T-helper 2 cell (primary cell): ENCODE data around the gene SMIM36.
"Not testable (repeated sequence)": the region's sequence is repeated elsewhere in the genome, so short reads cannot be mapped to it uniquely, and the experiment has no call there.

Experiments
- DNase-seq, 5 experiments: peaks; one replicate each; pipeline versions ENCODE4 v3.0.0 to v3.0.0-alpha.2; 2012 to 2022

Gene SMIM36

DNA sequence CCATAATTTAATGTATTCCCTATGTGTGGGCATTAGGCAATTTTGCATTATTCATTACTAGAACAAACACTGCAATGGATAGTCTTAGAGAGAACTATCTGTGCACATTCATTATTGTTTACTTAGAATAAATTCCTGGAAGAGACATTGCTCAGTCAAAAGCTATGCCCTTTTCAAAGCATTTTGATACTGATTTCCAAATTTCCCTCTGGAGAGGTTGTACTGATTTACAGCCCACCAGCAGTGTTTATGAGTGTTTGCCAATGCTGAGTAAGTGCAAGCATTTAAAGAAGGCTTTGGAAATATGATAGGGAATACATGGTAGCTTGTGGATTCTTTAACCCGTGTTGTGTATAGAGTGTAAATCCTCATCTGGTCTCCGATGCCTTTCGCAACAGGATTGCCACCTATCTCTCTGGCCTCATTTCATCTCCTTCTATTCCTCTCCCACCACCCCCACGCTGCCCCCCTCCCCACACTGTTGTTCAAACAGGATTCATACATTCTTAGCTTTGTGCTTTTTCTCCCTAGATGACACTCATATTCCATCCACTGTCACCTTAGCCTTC, 56.3 kb downstream of the SMIM36 start:
- DNase-seq, result no peak

DNA sequence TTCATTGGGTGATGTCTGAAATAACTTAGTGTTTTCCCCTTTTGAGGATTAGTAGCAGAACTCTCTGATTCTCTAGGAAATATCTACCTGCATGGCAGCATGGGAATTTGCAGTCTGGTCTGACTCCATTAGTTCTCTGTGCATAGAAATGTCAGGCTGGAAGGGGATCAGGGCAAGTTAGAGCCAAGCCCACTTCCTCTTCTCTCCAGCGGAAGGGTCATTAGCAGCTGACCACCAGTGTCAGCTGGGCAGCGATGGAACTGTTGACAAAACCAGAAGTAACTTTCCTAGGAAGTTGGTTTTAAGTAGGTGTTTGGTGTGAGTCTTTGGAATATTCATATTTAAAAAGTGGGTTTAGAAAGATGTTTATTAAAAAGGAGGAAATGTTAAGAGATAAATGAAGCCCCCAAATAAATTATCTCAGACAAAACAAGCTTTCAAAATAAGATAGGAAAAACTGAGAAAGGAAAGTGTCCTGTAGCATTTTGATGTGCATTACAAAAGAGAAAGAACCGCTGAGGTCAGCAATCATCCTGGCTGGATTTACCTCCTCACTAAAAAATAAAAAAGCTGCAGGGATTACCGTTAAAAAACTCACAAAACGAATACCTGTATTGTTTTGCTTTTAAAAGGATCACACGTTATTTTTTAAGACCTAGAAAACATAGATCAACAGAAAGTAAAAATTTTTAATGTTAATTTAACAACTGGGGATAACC, 57.3 kb downstream of the SMIM36 start:
- DNase-seq, result no peak

DNA sequence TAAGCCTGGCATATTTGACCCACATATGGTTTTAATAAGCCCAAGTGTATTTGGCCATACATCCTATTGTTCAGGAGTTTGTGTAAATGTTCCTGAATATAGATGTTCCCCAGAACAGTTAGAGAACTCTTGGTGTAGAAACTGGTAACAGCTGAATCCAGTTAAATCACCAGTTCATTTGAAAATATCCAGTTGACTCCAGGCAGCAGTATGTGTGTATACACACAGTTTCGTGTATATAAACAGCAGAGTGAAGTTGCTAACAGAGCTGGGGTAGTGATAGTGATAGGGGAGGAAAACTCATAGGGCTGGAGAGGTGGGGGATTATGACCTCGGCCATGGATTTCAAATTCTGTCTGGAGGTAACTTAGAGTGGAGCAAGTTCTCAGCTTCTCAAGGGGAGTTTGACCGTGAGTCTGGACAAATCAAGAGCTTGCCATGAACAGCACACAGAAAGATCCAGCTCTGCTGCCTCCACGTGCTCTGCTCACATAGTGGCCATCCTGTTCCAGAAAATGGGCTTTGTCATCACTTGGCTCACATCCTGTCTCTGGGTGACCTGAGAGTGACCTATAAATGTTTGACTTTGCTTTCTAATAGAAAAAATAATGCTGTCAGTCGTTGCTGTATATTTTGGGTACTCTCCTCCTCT, 59.0 kb downstream of the SMIM36 start:
- no peak for DNase-seq

DNA sequence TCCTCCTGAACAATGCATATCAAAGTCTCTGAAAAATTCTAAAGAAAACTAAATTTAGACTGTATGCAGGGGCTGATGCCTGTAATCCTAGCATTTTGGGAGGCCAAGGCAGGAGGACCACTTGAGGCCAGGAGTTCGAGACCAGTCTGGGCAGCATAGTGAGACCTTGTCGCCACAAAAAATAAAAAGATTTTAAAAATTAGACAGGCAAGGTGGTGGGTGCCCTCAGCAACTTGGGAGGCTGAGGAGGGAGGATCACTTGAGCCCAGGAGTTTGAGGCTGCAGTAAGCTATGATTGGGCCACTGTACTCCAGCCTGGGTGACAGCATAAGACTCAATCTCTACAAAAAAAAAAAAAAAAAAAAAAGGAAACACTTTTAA, 59.5 kb downstream of the SMIM36 start:
- no peak for DNase-seq

DNA sequence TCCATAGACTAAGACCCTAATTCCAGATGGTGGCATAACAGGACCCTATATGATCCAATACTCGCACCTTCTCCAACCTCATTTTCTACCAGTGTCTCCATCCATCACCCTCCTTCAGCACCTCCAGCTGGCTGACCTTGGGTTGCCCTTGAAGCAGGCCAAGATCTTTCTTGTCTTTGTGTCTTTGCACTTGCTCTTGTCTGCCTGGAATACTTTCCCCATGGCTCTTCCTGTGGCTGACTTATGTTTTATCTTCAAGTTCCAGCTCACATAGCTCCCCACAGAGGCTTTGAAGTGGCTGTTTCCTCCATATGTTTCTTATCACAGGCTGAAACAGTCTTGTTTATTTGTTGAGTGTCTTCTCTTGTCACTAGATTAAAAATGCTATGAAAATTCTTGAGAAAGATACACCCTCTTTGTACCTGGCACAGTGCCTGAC, 60.0 kb downstream of the SMIM36 start:
- no peak for DNase-seq

DNA sequence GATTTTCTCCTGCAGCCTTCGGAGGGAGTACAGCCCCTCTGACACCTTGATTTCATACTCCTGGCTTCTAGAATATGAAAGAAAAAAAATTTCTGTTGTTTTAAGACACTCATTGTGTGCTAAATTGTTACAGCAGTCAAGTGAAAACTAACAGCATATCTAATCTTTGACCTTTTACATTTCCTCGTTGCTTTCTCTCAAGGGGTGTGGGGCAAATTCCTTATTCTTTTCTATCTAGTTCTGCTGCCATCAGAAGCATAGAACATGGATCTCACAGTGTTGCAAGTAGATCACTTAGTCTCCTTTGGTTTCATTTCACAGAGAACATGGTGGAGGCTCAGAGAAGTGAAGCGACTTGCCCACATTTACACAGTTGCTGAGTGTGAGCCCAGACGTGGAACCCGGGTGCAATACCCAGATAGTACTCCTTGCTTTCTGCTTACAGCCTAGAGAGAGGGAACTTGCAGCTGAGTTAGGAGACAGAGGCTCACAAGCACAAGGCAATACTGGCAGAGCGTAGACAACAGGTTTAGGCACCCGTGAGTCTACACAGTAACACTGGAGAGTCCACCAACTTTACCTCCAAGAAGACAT, 60.9 kb downstream of the SMIM36 start:
- DNase-seq, result no peak

DNA sequence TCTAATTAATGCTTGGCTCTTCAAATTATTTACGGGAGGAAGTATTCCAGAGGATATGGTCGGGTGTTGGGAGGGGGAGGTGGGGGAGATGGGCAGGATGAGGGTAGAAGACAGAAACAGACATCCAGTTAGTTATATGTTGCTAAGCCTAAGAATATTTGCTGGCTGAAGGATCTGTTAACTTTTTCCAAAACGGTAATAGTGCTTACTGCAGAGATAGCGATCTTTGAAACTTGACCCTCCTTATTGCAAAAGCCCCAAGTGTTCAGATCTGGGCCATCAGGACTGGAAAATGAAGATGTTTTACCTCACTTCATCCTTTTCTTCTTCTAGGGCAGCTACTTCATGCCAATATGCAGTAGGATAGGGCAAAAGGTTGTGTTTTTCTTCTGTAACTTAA, 62.6 kb downstream of the SMIM36 start:
- no peak for DNase-seq

DNA sequence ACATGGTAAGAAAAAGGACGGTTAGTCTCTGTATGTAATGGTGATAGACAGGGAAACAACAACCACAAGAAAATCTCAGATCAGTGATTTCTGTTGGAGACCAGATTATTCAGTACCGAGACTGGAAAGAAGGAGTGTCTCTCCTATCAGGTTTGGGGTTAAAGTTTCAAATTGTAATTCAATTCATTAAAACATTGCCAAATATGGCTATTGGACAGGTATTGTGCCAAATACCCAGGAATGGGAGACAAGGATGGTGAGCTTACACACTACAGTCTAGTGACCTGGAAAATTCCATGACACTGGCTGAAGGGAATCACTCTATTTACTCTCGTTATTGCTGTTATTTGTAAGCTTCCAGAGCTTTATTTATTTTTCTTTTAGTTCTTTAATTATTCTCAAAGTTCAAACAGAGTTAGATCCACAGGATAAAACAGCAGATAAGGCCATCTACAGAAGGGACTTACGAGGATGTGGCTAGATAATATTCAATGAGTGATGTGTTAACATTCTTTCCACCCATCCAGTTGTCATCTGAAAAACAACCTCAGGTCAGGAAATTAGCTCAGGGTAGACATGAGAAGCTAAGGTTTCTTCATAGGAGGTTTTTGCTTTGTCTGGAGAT, 64.6 kb downstream of the SMIM36 start:
- no peak for DNase-seq

DNA sequence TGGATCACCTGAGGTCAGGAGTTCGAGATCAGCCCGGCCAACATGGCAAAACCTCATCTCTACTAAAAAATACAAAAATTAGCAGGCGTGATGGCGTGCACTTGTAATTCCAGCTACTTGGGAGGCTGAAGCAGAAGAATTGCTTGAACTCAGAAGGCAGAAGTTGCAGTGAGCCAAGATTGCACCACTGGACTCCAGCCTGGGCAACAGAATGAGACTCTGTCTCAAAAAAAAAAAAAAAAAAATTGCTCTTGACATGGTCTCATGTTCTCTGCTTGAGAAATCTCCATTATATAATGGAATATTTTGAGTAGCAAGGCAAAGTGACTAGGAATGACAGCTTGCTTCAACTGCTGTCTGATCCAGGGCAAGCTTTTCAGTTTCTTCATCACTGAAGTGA, 65.2 kb downstream of the SMIM36 start:
- not testable (repeated sequence) for DNase-seq

DNA sequence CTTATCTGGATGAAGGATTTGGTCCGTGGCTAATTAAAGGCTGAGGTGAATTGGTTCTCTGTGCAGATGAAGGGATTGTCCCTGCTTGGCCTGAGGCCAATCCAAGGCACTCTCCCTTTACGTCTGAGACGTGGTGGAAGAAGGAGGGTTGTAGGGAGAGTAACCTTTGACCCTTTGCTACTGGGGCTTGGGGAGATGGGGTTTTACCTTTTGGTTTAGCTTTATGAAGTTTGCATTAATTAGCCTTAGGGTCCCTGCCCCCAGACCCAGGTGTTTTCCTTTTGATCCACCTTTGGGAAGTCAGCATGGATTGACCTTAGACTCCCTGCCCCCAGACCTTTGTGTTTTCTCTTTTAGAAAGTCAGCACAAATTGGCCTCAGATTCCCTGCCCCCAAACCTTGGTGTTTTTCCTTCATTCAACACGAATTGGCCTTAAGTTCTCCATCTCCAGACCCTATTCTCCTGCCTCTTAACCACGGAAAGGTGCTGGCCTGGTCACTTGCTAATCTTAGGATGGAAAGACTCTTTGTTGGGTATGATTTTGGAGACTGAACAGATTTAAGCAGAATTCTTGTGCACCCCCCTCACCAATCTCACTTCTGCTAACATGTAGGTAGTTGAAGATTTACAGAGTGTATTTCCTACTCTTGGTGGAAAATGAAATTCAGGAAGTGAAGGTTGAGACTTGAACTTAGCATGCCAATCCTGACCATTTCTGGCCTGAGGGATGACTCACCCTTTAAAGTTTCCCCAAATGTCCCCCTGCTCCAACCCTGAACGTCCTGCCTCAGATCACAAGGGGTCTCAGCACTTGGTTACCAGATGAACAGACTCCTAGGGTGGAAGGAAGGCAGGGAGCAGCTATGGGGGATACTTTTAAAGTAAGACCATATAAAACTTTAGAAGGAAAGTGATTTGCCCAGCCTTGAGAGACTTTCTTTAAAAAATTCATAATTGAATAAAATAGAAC, 66.5 kb downstream of the SMIM36 start:
- no peak for DNase-seq

DNA sequence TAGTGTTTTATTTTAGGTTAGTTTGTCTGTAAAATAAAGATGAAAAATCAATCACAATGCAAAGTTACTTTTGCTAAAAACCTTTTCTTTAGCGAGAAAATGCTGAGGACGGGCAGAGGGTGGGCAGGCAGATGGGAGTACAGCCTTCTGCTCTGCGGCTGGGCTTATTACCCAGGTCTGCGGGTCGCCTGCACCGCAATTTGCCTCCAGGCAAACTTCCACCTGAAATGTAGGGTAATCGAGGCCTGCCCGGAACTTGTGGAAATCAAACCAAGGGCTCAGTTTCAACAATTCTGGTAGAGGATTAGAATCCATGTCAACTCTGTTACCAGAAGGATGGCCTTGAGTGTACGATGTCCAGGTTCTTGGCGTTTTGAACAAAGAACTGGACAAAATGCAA, 67.3 kb downstream of the SMIM36 start:
- DNase-seq, result no peak

DNA sequence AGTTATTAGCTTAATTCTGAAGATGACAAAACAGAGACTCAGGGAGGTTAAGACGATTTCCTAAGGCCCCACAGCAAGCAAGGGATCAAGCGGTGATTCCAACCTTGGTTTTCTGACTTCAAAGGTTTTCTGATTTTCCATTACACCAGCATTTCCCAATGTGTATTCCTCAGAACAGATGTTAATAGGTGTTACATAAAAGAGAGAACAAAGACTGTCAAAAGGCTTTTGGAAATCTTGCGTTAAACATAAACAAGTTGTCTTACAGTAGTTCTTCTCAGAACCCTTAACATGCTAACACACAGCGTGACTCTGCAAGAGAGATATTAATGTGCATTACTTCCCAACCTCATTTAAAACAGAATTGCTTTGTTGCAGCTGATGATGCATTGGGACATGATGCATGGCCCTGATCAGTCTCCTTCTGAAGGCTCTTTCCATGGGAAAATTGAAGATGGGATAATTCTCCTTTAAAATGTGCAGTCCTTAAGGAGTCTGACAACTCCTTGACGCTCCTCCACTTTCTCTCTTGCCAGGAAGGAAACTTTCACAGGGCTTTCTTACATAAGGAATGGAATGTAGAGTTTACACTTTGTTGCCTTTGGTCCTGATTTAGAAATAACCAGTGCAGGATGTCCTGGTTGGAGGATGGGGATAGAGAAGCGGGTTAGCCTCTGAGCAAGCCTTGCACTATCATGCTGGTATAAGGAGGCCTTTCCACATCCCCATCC, 68.1 kb downstream of the SMIM36 start:
- no peak for DNase-seq

DNA sequence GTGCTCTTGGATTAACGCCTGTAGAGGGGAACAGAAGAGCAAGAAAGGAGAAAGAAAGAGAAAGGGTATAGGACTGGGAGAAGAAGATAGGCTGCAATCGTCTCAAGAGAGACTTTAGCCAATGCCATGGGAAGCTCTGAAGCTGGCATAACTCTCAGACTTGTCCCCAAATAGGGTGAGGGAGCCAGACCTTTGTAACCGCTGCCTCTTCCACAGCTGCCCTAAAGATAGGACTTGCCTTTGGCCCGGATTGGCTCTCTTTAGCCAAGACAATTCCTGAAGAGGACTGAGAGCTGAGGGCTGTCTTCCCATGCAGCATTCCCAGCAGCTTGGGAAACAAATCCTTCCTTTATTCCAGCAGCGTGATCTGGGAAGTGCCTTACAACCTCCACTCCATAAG, 68.8 kb downstream of the SMIM36 start:
- no peak for DNase-seq

DNA sequence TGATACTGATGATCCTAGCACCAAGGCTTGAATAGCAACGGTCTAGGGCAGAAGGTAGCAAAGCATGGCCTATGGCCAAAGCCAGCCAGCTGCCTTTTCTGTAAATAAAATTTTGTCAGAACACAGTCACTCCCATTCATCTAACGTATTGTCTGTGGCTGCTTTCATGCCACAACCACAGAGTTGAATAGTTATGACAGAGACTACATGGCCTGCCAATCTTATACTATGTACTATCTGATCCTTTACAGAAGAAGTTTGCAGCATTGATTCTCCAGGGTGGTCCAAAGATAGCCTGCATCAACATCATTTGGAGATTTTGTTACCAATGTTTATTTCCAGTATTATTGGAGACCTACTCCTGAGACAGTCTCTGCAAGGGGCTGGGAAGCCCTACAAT, 69.7 kb downstream of the SMIM36 start:
- peak in 1 of 5 experiments; percentile 37 for DNase-seq

DNA sequence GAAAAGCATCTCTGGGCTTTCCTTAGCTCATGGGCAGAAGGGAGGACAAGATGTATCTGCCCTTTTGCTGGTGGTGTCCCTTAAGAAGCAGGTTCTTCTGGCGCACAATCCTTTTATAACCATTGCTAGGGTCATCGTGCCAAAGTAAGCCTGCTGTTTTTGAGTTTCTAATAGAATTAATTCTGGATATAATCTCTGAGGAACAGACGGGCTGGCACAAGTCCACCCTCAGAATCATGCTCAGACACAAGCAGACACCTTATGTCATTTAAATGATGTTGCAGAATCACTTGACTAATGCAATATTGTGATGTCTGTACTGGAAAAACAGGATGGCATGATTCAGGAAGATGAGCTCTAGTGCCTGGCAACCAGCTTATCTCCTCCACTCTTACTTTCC, 70.9 kb downstream of the SMIM36 start:
- no peak for DNase-seq

DNA sequence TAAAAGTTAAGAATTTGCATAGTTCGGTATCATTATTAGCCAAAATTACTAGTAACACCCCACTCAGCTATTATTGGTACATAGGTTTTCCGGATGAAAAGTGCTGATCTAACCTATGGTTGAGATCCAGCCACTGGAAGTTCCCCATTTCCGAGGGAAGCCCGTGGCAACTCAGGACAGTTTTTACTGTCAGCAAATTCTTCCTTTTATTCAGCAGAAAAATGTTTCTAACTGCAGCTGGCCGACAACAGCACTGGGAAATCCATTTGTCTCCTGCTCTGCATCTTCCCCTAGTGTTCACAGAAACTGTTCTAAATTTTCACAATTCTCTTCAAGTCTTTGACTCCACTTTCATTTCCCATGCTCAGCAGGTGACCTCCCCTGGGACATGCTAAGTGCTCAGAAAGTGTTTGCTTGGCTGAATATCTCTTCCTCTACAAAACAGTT, 74.1 kb downstream of the SMIM36 start:
- DNase-seq, result no peak

DNA sequence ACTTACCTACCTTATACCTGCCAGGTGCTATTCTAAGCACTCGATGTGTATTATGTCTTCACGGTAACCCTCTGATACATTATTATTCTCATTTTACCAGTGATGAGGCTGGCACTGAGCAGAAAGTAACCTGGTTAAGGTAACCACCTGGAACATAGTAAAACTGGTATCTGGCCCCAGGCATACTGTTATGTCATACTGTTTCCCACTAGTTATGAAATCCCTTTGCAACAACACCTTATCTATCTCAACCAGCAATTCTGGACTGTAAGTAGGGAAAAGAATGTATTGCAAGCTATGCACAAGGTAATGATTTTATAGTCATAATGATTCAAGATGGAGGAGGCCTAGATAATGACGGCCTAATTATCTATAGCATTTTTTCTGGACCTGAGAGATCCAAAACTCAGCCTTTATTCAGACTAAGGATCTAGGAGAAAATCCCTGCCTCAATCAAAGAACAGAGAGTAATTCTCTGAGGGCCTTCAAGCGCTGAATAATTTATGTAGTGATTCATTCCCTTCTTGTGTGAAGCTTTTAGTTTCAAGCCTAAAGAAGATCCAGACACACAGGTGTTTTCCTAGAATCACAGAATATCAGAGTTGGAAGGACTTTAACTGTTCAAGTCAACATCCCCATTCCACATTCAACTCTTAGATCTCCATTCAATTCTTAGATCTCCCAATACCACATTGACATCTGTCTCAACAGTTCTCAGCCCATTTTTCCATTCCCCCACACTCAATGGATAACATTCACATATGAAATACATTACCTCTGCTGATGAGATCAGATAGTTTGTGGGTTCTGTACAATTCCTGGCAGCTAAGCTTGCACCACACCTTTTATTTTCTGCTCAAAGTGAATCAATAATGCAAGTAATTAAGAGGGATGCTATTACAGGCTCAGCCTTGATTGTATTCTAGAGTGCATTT, 74.8 kb downstream of the SMIM36 start:
- DNase-seq, result no peak

DNA sequence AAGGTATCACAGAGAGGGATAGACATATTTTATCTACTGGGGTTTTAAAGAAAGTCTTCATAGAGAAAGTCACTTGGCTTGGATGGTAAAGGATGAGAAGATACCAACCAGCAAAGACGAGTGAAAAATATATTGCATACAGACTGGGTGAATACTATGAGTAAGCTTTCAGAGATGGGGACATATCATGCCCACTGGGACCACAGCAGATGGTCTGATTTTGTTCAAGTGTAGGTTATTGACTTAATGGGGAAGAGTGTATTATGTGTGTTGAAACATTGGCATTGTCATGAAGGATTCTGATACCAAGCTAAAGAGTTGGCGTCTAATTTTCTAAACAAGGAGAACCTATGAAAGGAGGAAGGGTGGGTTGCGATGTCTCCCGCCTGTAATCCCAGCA, 75.8 kb downstream of the SMIM36 start:
- DNase-seq, result no peak

DNA sequence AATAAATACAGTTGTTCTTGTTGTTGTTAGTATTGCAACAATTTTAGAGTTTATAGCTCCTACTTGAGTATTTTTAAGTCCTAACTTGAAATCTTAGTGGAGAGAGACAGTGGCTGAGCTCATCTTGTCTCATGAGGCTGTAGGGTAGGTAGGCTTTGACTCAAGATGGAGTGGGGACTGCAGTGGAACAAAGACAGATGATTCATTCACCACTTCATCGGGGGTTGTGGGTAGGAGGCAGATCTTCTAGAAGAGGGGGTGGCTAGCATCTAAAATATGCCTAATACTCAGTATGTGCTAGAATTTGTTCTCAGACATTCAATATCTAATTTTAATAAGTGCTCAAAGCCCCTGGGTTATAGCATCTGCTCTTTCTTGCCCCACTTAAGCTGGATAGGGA, 76.5 kb downstream of the SMIM36 start:
- no peak for DNase-seq
